Prostate gland (tissue), 2 donors: ENCODE measurements around the gene APOBEC3B.

ENCODE experiments used
- POLR2A ChIP-seq: fragments of 450-650 bp; IDR thresholded peaks from one replicate; pipeline ENCODE4 v1.6.1; 2016; ENCODE audit warnings: antibody characterized with exemption, mild to moderate bottlenecking
- POLR2AphosphoS5 ChIP-seq: sonication (generic); formaldehyde crosslinking; IDR thresholded peaks from one replicate; pipeline ENCODE4 v1.6.1; 2017; ENCODE audit warnings: antibody characterized with exemption
- TF ChIP-seq, protein P1 (sequence below), 4 experiments: fragments of 200-600 bp in 2 of 4; fragments of 450-650 bp in 2 of 4; sonication (generic) in 2 of 4; IDR thresholded peaks; 1 replicate in 3 of 4; 2 replicates in 1 of 4; pipeline ENCODE4 v1.5.1; 2016 to 2019; ENCODE audit warnings: antibody characterized with exemption in 4 of 4, mild to moderate bottlenecking in 2 of 4, moderate library complexity in 2 of 4

DNA sequence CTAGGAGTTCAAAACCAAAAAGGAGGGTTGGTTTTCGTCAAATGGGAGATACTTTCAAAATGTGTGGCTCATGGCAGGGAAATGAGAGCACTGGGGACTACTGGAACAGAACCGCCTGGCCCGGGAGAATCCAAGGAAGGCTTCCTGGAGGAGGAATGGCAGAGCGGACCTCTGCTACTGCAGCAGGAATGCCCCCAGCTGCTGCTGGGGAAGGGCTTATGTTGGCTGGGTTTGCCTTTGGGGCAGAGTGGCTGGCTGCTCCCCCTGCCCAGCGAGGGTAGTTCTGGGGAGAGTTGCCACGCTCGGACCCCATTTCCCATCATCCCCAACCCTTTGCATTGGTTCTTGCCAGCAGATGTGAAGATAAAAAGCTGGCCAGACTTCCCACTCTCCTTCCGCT lies 35.4 kb upstream of the APOBEC3B start:
- no peak for TF ChIP-seq POLR2A
- TF ChIP-seq, protein P1, sequence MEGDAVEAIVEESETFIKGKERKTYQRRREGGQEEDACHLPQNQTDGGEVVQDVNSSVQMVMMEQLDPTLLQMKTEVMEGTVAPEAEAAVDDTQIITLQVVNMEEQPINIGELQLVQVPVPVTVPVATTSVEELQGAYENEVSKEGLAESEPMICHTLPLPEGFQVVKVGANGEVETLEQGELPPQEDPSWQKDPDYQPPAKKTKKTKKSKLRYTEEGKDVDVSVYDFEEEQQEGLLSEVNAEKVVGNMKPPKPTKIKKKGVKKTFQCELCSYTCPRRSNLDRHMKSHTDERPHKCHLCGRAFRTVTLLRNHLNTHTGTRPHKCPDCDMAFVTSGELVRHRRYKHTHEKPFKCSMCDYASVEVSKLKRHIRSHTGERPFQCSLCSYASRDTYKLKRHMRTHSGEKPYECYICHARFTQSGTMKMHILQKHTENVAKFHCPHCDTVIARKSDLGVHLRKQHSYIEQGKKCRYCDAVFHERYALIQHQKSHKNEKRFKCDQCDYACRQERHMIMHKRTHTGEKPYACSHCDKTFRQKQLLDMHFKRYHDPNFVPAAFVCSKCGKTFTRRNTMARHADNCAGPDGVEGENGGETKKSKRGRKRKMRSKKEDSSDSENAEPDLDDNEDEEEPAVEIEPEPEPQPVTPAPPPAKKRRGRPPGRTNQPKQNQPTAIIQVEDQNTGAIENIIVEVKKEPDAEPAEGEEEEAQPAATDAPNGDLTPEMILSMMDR (IDR thresholded peaks at IDR 0.05): no peak
- TF ChIP-seq POLR2AphosphoS5: no peak
